Measurements from ENCODE around the gene PEX14.

Gene PEX14

GRCh38 chr1:10530281-10530740 is 55.6 kb downstream of the PEX14 start:
- no peak overlapping the region for H3K27ac ChIP-seq
- H3K4me3 ChIP-seq (ENCODE audit: low read depth, low read length): no peak overlapping the region
- H2AFZ ChIP-seq: no peak overlapping the region
- H3K4me1 ChIP-seq: no peaks in the 10 kb centered on the region
- no peaks in the 10 kb centered on the region for H3K36me3 ChIP-seq (ENCODE audit: control insufficient read depth, insufficient read depth, low read length)
- no peak overlapping the region for H3K9ac ChIP-seq
- peak; percentile 15 for TF ChIP-seq CTCF (IDR thresholded peaks at IDR 0.05)
- no peak overlapping the region for H3K4me2 ChIP-seq (ENCODE audit: low read length)
- no peaks in the 10 kb centered on the region for H3K27me3 ChIP-seq (ENCODE audit: control insufficient read depth, insufficient read depth, low read length)
- peaks cover 3% of the 10 kb centered on the region for H3K79me2 ChIP-seq
- H3K9me3 ChIP-seq (ENCODE audit: control insufficient read depth, low read length): no peaks in the 10 kb centered on the region

- Histone ChIP-seq H2AFZ (no peak overlapping the region), H3K27me3 (ENCODE audit: control insufficient read depth, insufficient read depth, low read length) (no peaks in the 10 kb centered on the region), H3K9me3 (ENCODE audit: control insufficient read depth, low read length) (no peaks in the 10 kb centered on the region), H3K4me1 (no peaks in the 10 kb centered on the region), H3K9ac (no peak overlapping the region), H3K36me3 (ENCODE audit: control insufficient read depth, insufficient read depth, low read length) (no peaks in the 10 kb centered on the region), H3K79me2 (peaks cover 3% of the 10 kb centered on the region), H3K4me3 (ENCODE audit: low read depth, low read length) (no peak overlapping the region), H3K27ac (no peak overlapping the region), H3K4me2 (ENCODE audit: low read length) (no peak overlapping the region)
- TF ChIP-seq CTCF (IDR thresholded peaks at IDR 0.05): no peak
Measured at GRCh38 chr1:10530756-10531495, 56.2 kb downstream of the PEX14 start.

- Histone ChIP-seq H3K36me3 (ENCODE audit: control insufficient read depth, insufficient read depth, low read length) (no peaks in the 10 kb centered on the region), H2AFZ (no peak overlapping the region), H3K4me2 (ENCODE audit: low read length) (no peak overlapping the region), H3K27ac (no peak overlapping the region), H3K4me3 (ENCODE audit: low read depth, low read length) (no peak overlapping the region), H3K9ac (no peak overlapping the region), H3K9me3 (ENCODE audit: control insufficient read depth, low read length) (no peaks in the 10 kb centered on the region), H3K79me2 (peaks cover 3% of the 10 kb centered on the region), H3K4me1 (no peaks in the 10 kb centered on the region), H3K27me3 (ENCODE audit: control insufficient read depth, insufficient read depth, low read length) (no peaks in the 10 kb centered on the region)
- TF ChIP-seq CTCF (IDR thresholded peaks at IDR 0.05): no peak
Measured at GRCh38 chr1:10532362-10532761, 57.6 kb downstream of the PEX14 start.

- Histone ChIP-seq H3K4me3 (ENCODE audit: low read depth, low read length) (no peak overlapping the region), H3K27me3 (ENCODE audit: control insufficient read depth, insufficient read depth, low read length) (no peaks in the 10 kb centered on the region), H3K36me3 (ENCODE audit: control insufficient read depth, insufficient read depth, low read length) (no peaks in the 10 kb centered on the region), H3K4me2 (ENCODE audit: low read length) (no peak overlapping the region), H2AFZ (no peak overlapping the region), H3K4me1 (no peaks in the 10 kb centered on the region), H3K9me3 (ENCODE audit: control insufficient read depth, low read length) (no peaks in the 10 kb centered on the region), H3K79me2 (peaks cover 3% of the 10 kb centered on the region), H3K9ac (no peak overlapping the region), H3K27ac (no peak overlapping the region)
- no peak for TF ChIP-seq CTCF (IDR thresholded peaks at IDR 0.05)
Measured at GRCh38 chr1:10534519-10534918, 59.8 kb downstream of the PEX14 start.
